Activated CD4-positive, alpha-beta T cell treated with anti-CD3 and anti-CD28 coated beads, Interleukin-2, Interleukin-4, amounts not matched to agents 100 ng/mL and 50 ng/mL, durations not matched to agents 16 hours and 8 hours (primary cell): Measurements from ENCODE around the gene CAMK2G.
"Not testable (repeated sequence)": the region's sequence is repeated elsewhere in the genome, so short reads cannot be mapped to it uniquely, and the experiment has no call there.

ENCODE experiments used
- DNase-seq: peaks from one replicate; pipeline ENCODE4 v3.0.0-alpha.2; 2020; ENCODE audit warnings: low spot score

Gene CAMK2G

DNA sequence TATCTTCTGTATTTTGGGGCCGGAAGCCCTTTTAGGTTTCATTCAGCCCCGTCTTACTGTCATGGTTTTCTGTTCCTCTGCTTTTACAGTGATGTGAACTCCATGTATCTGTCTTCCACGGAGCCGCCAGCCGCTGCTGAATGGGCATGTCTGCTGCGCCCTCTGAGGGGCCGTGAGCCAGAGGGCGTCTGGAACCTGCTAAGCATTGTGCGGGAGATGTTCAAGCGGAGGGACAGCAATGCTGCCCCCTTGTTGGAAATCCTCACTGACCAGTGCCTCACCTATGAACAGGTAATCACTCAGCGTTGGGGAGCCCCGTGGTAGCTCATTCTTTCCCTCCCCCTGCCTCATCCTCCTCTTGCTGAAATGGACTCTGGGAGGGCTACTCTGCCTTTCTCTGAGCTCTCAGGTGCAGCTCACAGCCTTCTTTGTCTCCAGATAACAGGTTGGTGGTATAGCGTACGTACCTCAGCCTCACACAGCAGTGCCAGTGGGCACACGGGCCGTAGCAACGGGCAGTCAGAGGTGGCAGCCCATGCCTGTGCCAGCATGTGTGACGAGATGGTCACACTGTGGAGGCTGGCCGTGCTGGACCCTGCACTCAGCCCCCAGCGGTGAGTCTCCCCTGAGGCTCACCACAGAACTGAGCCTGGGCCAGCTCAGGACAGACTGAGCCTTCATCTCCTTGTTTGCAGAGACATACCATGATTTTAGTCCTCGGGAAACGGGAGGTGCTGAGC, 83.3 kb downstream of the CAMK2G start:
- DNase-seq, result no peak

DNA sequence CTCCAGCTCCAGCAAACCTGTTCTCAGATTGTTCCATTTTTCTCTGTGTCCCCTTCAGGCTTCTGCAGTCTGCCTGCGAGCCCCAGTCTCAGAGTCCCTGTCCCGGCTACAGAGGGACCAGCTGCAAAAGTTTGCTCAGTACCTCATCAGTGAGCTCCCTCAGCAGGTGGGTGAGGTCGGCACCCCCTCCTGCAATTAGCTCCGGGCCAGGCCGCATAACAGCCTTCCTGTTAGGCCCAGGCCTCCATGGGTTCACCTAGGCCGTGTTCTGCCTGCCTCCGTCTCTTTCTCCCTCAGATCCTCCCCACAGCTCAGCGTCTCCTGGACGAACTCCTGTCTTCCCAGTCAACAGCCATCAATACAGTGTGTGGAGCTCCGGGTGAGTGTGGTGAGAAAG, 84.7 kb downstream of the CAMK2G start:
- no peak for DNase-seq

DNA sequence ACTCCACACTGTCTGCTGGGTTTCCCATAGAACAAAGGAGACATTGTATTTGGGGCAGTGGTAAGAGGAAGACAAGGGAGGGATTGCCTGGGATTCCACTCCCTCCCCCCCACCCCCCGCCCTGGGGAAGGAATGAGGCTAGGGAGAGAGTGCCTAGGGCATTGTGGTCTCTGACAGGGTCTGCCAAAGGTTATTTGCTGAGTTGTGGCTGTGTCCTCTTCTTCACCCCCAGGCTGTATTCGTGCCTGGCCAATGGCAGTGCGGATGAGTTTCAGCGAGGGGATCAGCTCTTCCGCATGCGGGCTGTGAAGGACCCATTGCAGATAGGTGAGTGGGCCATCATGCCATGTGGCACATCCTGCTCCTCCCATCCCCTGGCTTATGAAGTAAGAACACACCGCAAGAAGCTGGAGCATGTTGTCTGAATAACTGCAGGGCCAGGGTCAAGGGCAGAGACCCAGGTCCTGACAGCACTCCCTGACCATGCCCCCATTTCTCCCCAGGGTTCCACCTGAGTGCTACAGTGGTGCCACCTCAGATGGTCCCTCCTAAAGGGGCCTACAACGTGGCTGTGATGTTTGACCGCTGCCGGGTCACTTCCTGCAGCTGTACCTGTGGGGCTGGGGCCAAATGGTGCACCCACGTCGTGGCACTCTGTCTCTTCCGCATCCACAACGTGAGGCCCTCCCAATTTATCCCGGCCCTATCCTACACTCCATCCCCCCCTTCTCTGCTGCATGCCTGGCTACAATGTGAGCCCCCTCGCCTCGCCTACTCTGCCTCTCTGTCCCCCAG, 85.3 kb downstream of the CAMK2G start:
- DNase-seq, result no peak

DNA sequence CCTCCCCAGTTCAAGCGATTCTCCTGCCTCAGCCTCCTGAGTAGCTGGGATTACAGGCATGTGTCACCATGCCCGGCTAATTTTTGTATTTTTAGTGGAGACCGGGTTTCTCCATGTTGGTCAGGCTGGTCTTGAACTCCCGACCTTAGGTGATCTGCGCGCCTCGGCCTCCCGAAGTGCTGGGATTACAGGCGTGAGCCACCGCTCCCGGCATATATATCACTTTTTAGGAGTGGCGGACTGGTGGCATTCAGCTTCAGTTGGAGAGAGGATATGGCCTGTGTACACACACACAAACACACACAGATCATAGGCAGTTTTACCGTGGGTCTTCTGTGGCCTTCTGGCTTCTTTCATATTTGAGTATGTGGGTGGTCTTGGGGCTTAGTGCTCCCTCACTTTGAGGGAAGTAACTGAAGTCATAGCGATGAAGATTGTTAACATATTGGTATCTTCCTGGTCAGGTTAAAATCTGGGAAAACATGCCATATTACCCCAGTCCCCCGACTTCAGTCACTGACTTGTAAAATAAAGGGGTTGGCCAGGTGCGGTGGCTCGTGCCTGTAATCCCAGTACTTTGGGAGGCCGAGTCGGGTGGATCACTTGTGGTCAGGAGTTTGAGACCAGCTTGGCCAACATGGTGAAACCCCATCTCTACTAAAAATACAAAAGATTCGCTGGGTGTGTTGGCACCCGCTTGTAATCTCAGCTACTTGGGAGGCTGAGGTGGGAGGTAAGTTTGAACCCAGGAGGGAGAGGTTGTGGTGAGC, 87.1 kb downstream of the CAMK2G start:
- DNase-seq, result not testable (repeated sequence)

DNA sequence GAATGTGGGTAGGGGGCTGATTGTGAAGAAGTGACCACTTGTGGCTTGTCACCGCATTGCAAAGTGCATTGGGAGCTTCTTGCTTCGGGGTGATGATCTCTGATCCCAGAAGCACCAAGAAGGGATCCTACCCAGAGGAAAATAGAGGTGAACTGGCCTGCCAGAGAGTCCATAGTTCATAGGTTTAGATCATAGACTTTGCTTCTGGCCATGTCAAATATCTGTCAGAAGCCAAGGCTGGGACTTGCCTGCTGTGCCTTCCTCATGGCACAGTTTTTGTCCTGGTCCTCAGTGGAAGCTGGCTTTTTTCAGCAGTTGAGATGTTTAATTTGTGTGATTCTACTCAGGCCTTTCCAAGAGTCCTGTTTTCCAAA, 87.9 kb downstream of the CAMK2G start:
- DNase-seq, result no peak

DNA sequence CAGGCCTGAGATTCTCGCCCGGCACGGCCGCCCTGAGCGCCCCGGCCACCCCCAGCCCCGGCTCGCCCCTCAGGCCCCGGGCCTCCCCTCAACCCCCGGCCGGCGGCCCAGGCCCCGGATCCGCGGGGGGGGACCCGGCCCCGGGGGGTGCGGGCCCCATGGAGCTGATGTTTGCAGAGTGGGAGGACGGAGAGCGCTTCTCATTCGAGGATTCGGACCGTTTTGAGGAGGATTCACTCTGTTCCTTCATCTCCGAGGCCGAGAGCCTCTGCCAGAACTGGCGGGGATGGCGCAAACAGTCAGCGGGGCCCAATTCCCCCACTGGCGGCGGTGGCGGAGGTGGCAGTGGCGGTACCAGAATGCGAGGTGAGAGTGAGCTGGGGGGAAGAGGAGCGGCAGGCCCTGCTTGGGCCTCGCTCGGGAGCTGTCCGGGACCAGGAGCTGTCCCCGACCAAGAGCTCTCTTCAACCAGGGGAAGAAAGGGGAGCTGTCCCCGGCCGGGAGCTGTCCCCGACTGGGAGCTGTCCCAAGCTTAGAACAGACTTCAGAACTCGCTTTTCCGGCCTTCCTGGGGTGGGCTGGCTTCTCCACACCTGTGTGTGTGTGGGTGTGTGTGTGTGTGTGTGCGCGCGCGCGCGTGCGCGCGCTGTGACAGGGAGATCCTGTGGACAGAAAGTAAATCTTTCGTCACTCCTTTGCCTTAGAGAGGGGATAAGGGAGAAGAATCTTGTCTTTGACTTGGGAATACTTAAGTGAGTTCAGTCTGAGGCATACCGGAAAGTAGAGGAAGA, 88.4 kb downstream of the CAMK2G start:
- peak; percentile 28 for DNase-seq

DNA sequence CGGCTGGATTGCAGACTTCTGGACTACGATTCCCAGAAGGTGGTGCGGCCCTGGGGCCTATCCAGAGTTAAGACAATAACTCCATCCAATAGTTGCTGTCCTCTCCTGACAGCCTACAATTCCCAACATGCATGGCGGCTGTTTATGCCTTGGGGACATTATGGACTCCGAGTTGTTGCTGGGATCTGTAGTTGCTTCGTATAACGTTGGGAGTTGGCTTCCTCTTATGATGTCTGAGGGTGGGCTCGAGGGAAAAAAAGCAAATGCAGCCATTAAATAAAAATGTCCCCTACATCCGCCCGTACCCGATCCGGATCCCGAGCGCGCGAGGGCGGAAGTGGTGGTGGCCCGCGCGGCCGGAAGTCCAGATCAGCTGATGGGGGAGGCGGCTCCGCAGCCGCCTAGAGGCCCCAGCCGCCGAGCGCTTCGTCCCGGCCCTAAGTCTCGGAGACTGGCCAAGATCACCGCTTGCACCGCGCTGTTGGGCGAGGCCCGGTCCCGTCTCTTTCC, 89.1 kb downstream of the CAMK2G start, which contains the start of gene ZSWIM8:
Gene ZSWIM8, plus strand, starts transcription at position 396 of the 510 bp plus-strand sequence. CDS start 273 bp downstream, outside the sequence.
- DNase-seq, result peak; percentile 90

DNA sequence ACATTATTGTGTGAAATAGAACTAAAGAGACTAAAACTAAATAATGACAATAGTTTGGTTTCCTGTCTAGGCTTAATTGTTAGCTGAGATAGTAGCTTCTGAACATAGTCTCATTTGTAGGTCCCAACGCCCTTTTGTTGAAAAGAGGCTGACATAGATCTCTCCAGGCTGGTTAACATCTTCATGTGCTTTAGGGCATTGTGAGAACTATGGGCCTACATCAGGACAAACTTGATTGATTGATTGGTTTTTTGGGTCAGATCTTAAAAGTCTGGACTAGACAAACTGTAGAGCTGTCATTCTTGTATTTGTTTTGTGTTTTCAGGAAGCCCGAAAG, 91.6 kb downstream of the CAMK2G start:
- no peak for DNase-seq

DNA sequence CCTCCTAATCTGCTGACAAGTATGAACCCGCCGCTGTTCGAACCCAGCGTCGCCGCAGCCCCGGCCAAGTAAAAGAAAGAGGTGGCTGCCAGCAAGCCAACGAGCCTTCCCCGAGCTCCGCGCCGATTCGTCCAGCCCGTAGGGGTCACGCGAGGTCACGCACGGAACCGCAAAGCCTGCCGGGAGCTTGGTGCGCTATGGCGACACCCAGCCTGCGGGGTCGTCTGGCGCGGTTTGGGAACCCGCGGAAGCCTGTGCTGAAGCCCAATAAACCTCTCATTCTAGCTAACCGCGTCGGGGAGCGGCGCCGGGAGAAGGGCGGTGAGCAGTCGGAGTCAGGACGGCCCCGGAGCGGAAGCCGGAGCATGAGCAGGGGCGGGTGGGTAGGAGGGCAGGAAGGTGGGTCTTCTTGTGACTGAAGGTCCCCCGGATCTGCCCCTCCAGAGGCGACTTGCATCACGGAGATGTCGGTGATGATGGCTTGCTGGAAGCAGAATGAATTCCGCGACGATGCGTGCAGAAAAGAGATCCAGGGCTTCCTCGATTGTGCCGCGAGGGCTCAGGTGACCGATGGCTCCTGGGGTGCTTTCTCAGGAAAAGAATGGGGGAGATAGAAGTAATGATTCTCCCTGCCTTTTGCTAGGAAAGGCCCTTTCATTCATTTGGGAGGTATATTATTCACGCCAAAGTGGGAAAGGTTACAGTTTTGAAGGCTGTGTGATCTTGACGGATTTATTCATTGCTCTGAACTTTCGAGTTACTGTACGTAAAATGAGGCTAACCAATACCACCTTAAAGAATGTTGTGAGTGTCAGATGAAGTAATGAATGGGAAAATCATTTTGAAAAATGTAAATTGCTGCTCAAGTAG, 92.2 kb downstream of the CAMK2G start, which contains the start of gene CHCHD1:
Gene CHCHD1, plus strand, starts transcription at position 170 of the 870 bp plus-strand sequence. Its CDS starts 28 bp downstream, at position 198.
- peak; percentile 93 for DNase-seq

DNA sequence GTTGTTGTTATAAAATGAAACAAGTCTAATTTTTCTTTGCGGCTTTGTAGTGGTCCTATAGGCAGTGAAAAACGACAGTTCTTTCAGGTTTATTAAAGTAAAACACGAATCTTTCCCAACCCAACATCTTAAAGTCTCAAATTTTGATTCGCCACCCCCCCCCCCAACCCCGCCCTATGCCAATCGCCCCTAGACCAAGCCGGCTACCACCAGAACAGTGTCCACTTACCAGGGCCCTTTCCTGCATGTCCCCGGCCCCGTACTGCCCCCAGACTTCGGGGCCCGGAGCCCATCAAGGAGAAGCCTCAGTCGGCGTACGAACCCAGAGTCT, 92.8 kb downstream of the CAMK2G start:
- DNase-seq, result no peak

DNA sequence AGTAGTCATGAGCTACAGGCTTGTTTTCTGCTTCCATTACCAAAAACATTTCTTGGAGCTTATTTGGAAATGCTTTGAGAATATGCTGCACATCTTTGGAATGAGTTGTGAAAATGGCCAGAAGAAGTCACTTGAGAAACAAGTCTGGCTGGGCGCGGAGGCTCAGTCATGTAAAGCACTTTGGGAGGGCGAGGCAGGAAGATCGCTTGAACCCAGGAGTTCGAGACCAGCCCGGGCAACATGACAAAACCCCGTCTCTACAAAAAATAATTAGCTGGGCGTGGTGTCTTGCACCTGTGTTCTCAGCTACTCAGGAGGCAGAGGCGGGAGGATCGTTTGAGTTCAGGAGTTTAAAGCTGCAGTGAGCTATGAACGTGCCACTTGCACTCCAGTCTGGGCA, 93.4 kb downstream of the CAMK2G start:
- DNase-seq, result no peak

DNA sequence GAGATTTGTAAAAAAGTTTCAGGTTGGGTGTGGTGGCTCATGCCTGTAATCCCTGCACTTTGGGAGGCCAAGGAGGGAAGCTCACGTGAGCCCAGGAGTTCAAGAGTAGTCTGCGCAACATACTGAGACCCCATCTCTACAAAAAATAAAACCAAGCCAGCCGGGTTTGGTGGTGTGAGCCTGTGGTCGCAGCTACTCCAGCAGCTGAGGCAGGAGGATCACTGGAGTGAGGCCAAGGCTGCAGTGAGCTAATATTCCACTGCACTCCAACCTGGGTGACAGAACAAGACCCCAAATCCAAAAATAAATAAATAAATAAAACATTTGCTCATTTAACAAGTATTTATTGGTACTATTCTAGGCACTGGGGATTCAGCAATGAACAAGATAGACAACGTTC, 94.1 kb downstream of the CAMK2G start:
- no peak for DNase-seq

DNA sequence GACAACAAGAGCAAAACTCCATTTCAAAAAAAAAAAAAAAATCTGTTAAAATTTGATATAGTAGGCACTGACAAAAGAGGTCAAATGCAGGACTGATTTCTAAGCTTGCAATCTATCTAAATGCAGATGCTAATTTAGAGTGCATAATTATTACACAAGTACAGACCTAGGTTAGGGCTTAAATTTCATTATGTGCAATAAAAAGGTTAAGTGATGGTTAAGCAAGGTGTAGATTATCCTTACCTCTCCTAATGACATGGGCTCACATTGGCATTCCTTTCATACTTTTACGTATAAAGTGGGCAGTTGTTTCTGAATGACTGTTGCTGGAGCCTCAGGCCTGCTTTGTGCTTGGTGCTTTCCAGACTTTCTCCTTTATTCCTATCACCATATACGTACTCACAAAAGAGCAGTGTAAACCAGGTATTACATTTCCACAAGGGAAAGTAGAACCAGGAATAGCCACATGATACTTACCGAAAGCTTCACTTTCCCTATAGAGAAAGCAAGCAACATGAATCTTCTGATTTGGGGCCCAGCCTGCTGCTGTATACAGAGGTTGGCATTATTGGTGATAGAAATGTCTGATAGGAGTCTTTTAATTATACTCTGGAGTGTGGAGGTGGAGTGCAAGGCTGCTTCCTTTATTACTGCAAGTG, 94.7 kb downstream of the CAMK2G start:
- DNase-seq, result no peak

DNA sequence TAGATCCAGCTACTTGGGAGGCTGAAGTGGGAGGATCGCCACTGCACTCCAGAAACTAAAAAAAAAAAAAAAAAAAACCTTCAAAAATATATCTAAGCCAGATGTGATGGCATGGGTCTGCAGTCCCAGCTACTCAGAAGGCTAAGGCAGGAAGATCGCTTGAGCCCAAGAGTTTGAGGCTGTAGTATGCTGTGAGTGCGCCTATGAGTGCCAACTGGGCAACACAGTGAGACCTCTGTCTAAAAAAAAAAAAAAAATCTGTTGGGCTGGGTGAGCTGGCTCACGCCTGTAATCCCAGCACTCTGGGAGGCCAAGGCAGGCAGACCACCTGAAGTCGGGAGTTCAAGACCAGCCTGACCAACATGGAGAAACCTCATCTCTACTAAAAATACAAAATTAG, 95.3 kb downstream of the CAMK2G start:
- DNase-seq, result no peak

DNA sequence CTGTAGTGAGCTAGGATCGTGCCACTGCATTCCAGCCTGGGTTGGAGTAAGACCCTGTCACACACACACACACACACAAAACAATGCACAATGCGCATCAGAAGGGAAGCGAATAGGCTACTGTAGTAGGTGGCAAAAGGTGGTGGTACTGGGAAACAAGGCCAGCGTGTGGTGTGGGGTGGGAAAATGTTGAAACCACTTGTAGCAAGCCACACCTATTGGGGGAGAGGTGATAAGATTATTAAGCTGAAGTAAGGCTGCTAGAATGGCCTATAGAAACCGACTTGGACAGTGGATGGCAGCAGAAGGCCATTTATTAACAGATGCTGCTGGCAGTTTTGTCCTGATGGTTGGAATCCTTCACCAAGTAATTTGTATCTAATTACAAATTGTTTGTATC, 99.7 kb downstream of the CAMK2G start:
- no peak for DNase-seq

DNA sequence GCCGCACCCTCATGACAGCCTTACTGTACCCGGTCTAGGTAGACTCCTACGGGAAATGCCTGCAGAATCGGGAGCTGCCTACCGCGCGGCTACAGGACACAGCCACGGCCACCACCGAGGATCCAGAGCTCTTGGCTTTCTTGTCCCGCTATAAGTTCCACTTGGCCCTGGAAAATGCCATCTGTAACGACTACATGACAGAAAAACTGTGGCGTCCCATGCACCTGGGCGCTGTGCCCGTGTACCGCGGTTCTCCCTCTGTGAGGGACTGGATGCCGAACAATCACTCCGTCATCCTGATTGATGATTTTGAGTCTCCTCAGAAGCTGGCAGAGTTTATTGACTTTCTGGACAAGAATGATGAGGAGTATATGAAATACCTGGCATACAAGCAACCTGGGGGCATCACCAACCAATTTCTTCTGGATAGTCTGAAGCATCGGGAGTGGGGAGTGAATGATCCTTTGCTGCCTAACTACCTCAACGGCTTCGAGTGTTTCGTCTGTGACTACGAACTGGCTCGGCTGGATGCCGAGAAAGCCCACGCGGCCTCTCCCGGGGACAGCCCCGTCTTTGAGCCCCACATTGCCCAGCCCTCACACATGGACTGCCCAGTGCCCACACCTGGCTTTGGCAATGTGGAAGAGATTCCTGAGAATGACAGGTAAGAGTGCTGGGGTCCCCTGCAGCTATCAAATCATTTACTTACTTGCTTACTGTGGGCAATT, 101.0 kb downstream of the CAMK2G start:
- DNase-seq, result no peak

DNA sequence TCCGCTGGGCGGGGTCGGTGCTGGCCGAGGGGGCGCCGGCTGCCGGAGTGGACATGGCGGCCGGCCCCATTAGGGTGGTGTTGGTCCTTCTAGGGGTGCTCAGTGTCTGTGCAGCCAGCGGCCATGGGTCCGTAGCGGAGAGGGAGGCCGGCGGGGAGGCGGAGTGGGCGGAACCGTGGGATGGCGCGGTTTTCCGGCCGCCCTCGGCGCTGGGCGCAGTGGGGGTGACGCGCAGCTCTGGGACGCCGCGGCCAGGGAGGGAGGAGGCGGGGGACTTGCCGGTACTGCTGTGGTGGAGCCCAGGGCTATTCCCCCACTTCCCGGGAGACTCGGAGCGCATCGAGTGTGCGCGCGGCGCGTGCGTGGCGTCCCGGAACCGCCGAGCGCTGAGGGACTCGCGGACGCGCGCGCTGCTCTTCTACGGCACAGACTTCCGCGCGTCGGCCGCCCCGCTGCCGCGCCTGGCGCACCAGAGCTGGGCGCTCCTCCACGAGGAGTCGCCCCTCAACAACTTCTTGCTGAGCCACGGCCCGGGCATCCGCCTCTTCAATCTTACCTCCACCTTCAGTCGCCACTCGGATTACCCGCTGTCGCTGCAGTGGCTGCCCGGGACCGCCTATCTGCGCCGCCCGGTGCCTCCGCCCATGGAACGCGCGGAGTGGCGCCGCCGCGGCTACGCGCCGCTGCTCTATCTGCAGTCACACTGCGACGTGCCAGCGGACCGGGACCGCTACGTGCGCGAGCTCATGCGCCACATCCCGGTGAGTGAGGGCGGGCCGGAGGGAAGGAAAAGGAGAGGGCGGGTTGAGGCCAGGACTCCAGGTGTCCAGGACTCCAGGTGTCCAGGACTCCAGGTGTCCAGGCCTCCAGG, 101.8 kb downstream of the CAMK2G start:
- peak; percentile 84 for DNase-seq

DNA sequence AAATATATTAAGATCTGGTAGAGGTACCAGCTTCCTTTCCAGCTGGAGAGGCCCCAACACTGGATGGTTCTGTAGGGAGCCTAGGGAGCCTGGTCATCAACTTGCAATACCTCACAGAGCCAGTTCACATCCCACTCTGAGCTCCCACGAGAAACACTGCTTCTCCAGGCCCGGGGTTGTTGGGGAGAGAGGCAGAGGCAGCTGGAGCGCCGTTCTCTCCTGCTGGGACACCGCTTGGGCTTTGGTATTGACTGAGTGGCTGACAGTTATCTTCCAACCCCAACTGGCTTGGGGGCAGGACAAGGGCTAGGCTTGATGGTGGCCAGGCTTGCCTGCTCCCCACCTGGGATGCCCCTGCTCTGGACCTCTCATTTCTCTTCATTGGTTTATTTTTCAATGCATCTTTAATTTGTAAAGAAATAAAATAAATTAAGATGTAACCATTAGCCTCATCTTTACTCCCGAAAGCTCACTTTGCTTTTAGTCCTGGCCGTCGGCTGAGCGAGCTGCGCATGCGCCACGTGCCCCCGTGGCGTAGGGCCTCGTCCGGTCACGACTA, 102.6 kb downstream of the CAMK2G start:
- DNase-seq, result peak; percentile 74
